ENCODE data around the gene CLASP1.
"Not testable (repeated sequence)": the region's sequence is repeated elsewhere in the genome, so short reads cannot be mapped to it uniquely, and the experiment has no call there.

Gene CLASP1

DNA sequence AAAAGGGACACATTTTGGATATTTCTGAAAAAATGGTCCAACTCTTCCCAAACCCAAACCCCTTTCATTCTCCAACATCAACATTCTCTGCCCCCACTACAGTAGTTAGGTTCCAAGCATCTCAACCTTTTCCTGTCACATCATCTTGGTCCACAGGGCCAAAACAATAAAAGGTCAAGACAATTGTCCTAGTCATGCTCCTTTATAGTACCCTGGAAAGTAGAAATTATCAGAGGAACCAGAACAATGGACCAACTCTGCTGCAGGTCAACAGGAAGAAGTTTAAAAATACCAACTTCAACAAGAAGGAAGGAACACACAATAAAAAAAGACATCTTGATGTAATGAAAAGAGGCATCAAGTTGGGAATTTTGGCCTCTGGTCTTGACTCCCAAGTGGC is 36.1 kb downstream of the CLASP1 start:
- DNase-seq = no peak

DNA sequence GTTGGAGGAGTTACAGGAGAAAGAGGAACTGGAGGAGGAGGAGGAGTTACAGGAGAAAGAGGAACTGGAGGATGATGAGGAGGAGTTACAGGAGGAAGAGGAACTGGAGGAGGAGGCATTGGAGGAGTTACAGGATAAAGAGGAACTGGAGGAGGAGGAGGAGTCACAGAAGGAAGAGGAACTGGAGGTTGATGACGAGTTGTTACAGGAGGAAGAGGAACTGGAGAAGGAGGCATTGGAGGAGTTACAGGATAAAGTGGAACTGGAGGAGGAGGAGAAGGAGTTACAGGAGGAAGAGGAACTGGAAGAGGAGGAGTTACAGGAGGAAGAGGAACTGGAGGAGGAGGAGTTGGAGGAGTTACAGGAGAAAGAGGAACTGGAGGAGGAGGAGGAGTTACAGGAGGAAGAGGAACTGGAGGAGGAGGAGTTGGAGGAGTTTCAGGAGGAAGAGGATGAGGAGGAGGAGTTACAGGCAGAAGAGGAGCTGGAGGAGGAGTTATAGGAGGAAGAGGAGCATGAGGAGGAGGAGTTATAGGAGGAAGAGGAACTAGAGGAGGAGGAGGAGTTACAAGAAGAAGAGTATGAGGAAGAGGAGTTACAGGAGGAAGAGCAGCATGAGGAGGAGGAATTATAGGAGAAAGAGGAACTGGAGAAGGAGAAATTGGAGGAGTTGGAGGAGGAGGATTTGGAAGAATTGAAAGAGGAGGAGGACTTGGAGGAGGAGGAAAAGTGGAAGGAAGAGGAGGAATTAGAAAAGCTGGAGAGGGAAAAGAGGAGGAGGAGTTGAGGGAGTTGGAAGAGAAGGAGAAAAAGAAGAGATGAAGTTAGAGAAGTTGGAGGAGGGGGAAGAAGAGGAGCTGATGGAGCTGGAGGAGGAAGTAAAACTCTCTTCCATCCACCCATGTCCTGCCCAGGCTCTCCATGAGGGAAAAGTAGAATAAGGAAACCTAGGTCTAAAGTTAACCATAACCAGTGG is 37.2 kb downstream of the CLASP1 start:
- no peak for DNase-seq

DNA sequence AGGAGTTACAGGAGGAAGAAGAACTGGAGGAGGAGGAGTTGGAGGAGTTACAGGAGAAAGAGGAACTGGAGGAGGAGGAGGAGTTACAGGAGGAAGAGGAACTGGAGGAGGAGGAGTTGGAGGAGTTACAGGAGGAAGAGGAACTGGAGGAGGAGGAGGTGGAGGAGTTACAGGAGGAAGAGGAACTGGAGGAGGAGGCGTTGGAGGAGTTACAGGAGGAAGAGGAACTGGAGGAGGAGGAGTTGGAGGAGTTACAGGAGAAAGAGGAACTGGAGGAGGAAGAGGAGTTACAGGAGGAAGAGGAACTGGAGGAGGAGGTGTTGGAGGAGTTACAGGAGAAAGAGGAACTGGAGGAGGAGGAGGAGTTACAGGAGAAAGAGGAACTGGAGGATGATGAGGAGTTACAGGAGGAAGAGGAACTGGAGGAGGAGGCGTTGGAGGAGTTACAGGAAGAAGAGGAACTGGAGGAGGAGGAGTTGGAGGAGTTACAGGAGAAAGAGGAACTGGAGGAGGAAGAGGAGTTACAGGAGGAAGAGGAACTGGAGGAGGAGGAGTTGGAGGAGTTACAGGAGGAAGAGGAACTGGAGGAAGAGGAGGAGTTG is 38.1 kb downstream of the CLASP1 start:
- not testable (repeated sequence) for DNase-seq

DNA sequence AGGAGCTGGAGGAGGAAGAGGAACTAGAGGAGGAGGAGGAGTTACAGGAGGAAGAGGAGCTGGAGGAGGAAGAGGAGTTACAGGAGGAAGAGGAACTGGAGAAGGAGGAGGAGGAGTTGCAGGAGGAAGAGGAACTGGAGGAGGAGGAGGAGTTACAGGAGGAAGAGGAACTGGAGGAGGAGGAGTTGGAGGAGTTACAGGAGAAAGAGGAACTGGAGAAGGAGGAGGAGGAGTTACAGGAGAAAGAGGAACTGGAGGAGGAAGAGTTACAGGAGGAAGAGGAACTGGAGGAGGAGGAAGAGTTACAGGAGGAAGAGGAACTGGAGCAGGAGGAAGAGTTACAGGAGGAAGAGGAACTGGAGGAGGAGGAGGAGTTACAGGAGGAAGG is 38.8 kb downstream of the CLASP1 start:
- DNase-seq = not testable (repeated sequence)

DNA sequence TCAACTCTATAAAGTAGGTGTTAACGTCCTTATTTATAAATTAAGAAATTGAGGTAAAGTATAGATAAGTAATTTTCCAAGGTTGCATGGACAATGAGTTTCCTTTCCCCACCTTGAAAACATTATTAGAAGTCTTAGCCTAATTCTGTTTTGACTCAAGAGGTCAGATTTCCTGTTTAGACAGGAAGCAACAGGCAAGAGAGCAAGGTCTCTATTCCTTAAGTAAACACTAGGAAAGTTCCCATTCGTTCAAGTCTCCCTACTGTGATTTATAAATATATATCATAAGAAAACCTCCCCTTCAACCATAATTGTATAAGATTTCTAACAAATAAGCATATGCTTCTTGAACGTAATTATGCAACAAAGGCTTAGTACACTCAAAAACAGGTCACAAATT is 40.3 kb downstream of the CLASP1 start:
- DNase-seq = no peak

DNA sequence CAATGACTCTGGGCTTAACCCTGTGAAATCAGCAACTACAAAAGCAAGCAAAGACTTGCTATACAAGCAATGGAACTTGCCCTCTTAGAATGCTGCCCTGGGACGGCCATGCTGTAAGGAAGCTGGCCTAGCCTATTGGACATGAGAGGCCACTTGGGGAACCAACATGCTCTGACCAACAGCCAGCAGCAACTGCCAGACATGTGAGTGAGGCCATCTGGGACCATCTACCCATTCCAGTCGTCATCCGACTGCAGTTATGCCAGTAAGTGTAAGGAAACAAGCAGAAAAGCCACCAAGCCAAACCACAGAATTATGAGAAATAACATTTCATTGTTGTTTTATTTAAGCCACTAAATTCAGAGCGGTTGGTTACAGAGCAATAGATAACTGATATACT is 40.9 kb downstream of the CLASP1 start:
- DNase-seq = no peak

DNA sequence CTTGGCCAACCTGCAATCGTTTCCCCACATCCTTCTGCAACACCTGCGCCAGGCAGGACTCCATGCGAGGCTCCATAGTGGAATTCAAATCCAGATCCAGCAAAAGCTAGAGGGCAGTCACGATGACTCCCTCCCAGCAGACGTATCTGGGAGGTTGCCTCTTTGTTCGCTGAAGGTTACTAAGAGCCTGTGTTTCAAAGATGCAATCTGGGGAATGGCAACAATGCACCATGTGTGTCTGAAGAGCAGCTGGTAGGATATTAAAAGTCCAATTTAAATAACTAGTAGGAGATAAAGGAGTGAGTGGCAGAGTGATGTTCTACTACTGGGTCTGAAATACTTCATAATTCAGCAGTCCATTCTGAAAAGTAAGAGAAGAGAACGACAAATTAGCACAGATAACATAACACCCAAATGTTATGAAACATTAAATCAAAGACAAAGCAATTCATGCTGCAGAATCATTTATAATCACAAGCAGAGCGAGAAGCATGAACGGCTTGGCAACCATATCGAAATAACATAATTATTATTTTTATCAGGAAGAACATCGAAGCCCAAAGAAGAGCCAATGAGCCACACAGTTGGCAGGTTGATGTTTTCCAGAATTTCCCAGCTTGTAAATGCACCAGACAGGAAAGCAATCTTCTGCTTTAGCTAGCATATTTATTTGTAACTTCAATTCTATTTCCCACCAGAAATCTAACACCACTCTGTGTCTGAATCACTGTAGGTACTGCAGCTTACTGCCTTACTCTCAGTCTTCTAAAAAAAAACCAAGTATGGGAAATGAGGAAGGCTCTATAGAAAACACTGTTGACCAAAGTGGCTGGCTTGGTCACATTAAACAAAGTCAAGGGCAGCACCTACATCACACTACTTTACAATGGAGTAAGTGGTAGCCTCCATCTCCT is 43.2 kb downstream of the CLASP1 start:
- DNase-seq = no peak

DNA sequence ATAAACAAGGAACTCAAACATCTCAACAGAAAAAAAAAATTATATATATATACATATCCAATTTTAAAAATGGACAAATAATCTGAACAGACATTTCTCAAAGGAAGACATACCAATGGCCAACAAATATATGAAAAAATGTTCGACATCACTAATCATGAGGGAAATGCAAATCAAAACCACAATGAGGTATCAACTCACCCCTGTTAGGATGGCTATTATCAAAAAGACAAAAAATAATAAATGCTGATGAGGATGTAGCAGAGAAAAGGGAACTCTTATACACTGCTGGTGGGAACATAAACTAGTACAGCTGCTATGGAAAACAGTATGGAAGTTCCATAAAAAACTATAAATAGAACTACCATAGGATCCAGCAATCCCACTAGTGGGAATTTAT is 46.1 kb downstream of the CLASP1 start:
- no peak for DNase-seq

DNA sequence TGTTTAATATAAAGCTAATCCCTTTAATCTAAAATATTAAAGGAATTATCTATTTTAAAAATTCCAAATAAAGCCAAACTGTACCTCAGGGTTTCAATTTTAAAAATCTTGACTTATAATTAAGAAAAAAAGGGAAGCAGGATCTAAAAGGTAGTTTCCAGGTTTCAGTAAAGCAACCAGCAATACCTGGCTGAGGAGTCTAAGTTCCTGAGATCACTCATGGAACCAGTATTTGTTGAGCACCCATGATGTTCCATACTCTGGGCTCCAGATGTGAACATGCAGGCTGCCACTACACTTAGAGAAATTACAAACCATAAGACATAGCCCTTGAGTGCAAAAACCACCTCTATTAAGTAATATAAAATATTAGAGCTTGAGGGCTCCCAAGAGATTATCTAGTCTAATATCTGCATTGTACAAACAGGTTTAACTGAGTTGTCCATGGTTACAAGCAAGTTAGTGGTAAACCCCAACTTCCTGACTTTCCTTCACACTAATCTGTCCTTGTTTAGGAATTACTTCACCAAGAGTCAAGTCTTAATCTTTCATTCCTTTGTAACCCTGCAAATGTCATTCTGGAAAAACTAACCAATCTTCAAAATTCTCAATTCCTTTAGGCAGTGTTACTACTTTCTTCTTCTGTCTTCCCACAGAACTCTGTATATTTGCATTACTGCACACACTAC is 49.2 kb downstream of the CLASP1 start:
- DNase-seq = no peak

DNA sequence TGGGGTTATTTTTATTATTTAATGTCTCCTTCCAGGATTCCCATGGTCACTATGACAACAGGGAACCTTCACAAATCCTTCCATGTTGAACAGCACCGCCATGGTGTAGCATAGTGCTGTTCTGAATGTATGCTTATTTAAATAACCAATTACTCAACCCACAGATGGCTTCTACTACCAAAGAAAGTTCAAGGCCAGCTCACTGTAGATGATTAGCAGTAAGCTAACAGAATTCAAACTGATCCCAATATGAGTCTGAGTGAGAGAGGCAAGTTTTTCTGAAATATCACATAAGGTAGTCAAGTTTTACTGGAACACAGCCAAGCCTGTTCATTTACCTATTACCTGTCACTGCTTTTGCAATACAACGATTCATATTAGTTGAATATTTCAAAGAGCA is 51.2 kb downstream of the CLASP1 start:
- DNase-seq = no peak

DNA sequence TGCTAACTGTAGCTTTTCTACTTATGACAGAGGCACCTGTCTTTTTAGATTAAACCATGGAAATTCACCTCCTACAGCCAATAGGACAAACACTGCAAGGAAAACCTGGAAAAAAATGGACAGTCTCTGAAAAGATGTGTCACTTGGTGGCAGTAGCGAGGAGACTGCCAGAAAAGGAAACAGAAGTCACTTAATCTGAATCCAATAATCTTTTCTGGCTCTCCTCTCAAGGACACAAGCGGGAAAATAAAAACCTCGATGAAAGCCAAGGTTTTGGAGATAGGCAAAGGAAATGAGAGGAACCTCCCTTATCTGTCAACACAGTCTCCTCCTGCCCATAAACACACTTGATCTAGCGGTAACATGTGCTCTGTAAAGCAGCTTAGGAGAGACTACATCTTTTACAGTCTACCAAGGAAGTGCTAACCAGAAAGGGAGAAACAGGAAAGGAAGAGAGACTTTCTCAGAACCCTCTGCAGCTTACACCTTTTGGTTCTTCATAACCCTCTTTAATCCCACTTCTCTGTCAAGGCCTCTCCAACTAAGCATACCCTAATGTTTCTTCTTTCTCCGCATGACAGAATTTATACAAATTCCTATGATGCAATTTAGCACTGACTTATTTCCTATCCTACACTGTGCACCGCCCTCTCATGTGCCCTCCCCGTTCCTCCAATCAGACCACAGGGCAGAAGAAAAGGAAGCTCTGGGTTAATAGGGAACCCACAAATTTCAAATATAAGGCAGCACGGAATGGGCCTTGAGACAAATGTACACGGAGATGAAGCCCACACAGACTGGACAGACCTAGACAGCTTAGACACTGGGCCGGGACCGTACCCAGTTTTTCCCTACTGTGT is 52.8 kb downstream of the CLASP1 start:
- DNase-seq = no peak

DNA sequence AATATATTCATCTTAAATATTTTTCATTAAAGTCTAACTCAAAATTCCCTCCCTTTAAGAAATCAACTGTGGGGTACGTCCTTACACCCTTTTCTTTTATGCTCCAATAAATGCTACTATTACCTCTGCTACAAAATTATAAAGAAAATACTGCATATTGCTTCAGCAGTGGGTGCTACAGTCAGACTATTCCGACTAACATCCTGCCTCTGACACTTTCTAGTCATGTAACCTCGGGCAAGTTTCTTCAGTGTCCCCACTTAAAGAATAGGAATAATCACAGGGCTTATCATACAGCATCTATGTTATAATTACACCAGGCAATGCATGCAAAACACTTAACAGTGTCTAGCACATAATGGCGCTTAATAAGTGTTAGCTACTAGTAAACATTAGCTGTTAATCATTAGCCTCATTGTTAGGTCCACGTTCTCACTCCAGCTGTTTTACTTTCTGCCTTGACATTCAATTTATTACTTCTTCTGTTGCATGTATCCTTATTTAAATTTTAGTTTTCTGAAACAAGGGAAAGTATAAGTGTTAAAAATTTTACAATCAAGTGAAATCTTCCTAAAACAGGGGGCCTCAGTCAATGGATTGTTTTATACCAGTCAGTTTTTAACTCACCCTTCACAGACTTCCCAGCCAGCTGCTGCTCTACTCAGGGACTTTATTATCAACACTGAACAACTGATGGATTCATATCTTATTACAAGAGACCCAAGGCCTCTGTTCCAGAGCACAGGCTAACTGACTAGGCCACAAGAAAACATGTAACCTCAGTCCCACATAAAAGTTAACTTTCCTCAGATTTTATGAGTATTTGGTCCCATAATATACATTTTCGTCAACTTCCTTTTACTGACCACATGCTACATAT is 54.0 kb downstream of the CLASP1 start:
- no peak for DNase-seq

DNA sequence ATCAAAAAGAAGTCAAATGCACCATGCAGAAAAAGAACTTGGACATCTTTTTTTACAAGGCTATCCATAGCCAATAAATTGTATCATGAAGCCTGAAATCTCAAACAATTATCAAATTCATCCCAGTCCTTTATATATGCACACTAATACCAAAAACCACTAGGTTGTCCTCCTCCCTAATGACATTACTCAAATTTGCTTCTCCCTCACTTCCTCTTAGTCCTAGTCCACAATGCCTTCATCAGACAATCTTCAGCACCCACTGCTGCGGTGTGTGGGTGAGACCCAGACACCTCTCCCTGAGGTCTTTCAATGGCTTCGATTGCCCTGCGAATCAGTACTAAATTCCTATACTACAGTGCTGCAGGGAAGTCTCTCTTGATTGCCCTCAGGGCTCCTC is 58.1 kb downstream of the CLASP1 start:
- DNase-seq = no peak

DNA sequence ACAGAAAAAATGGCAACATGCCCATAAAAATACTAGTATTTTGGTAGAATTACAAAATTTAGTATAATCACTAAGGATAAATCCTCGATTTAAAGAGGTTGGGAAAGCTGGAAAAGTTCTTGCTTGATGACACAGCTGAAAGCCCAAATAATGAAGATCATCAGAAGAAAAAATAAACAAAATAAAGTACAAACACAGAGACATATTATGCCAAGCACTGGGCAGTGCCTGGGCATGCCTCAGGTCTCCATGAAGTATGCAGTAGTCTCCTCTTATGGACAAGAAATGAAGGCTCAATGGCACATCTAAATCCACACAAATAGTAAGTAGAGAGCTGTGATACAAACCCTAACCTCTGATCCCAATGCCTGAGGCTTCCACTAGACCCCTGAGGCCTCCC is 60.9 kb downstream of the CLASP1 start:
- DNase-seq = no peak

DNA sequence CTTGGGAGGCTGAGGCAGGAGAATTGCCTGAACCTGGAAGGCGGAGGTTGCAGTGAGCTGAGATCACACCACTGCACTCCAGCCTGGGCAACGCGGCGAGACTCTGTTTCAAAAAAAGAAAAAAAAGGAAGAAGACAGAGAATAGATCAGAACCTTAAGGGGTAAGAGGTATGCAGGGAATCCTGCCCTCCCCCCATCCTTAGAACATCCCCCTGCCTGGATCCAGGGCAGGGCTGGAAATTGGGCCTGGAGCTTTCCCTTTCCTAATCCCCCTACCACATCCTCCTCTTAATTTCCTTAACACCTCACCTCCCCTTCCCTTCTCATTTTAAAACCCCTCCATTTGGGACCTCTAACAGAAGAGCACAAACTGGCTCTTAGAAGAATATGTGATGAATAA is 62.1 kb downstream of the CLASP1 start:
- no peak for DNase-seq

DNA sequence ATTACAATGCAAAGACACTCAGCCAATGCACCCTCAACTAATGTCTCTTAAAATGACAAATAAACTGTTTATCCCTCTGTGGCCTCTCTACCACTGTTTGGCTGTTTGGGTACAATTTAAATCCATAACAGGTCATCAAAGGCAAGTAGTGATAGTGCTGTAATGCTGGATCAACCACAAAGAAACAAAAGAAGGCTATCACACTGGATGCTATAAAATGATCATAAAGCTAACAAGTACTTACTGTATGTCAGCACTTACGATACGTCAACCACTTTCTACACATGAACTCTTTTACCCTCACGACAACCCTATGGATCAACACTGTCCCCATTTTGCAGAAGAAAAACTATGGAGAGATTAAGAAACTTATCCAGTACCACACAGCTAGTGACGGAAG is 64.5 kb downstream of the CLASP1 start:
- DNase-seq = no peak

DNA sequence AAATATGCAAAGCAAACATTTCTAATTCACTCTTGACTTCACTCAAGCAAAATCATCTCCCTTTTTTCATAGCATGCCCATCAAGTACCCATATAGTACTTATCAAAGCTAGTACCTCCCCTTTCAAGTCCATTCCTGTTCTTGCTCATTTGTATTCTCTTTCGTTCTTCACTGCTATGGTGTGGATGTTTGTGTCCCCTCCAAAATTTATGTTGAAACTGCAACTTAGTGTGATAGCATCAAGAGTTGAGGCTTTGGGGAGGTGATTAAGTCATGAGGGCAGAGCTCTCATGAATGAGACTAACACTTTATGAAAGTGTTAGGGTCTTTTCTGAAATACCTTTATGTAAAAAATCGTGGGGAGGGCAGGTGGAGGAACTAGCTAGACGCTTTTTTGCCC is 65.7 kb downstream of the CLASP1 start:
- no peak for DNase-seq

DNA sequence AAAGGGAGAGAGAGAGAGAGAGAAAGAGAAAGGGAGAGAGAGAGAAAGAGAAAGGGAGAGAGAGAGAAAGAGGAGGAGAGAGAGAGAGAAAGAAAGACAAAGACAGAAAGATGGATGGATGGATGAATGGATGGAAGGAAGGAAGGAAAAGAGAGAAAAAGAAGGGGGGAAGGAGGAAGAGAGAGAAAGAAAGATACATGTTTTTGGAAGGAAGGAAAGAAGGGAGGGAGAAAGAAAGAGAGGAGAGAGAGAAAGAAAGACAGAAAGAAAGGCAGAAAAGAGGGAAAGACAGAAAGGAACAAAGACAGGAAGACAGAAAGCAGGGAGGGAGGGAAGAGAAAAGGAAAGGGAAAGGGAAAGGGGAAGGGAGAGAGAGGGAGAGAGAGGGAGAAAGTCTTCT is 67.0 kb downstream of the CLASP1 start:
- DNase-seq = no peak

DNA sequence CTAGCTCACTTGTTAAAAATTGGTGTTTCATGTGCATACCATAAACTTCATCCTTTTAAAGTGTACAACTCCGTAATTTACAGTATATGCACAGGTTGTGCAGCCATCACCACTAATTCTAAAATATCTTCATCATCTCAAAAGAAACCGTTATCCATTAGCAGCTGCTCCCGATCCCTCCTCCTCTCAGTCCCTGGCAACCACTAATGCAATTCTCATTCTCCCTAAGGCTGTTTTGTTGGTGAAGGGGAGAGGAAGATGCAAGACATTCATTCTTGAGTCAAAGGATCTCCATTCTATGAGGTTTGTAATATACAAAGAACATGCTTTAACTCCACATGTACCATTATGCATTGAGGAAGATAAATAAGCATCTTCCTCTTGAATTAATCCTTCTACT is 70.0 kb downstream of the CLASP1 start:
- no peak for DNase-seq

DNA sequence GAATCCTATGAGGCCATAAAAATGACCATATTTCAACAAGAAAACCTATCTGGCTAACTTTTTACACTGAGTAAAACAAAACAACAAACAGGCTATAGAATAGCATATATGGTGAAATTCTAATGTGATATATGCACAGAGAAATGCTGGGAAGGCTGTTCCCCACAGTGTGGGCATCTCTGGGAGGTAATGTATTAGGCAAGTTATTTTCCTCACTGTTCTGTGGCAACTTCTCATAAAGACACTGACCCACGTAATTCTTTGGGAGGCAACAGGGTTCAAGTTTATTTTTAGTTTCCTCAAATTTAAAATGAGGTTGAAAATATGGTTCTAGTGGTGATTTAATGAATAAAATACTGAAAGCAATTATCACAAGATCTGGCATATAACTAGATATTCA is 71.9 kb downstream of the CLASP1 start:
- DNase-seq = no peak

DNA sequence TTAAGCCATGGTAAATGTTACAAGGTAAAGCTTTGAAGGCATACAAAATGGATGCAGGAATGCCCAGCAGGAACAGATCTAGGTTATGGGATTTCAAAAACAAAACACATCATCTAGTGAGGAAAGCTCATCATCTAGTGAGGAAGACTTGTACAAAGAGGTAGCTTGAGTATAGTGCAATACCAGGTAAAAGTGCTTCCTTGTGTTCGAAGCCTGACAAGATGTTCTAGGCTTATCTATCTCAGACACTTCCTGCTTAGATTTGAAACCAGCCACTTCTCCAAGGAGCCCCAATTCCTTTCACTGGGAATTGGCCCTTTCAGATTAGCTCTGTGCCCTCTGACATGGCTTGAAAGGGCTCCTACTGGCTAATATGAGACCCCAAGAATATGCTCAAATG is 73.0 kb downstream of the CLASP1 start:
- no peak for DNase-seq
